CD4-positive, alpha-beta T cell treated with Interferon gamma for 1 hour (primary cell): ENCODE data around the gene CAMTA1.

Source experiments
- DNase-seq: peaks from one replicate; pipeline ENCODE4 v3.0.0-alpha.2; 2020

Gene CAMTA1

GRCh38 chr1:7335224-7335879, 550.1 kb downstream of the CAMTA1 start:
- DNase-seq, result no peak

- DNase-seq, result no peak
Measured at GRCh38 chr1:7338439-7338838, 553.2 kb downstream of the CAMTA1 start.

GRCh38 chr1:7339014-7339413, 553.8 kb downstream of the CAMTA1 start:
- DNase-seq, result no peak

GRCh38 chr1:7339953-7340352, 554.7 kb downstream of the CAMTA1 start:
- no peak for DNase-seq

GRCh38 chr1:7341145-7341905, 556.1 kb downstream of the CAMTA1 start:
- DNase-seq, result no peak

GRCh38 chr1:7343882-7344281, 558.6 kb downstream of the CAMTA1 start:
- no peak for DNase-seq

- no peak for DNase-seq
Measured at GRCh38 chr1:7344299-7344698, 559.0 kb downstream of the CAMTA1 start.

- DNase-seq, result no peak
Measured at GRCh38 chr1:7345516-7345915, 560.3 kb downstream of the CAMTA1 start.

GRCh38 chr1:7346070-7346596, 560.9 kb downstream of the CAMTA1 start:
- DNase-seq, result no peak

- no peak for DNase-seq
Measured at GRCh38 chr1:7346600-7347570, 561.6 kb downstream of the CAMTA1 start.

- DNase-seq, result no peak
Measured at GRCh38 chr1:7348073-7348472, 562.8 kb downstream of the CAMTA1 start.

GRCh38 chr1:7348580-7348979, 563.3 kb downstream of the CAMTA1 start:
- DNase-seq, result no peak

- no peak for DNase-seq
Measured at GRCh38 chr1:7350804-7351203, 565.5 kb downstream of the CAMTA1 start.

GRCh38 chr1:7351649-7352048, 566.4 kb downstream of the CAMTA1 start:
- DNase-seq, result no peak

GRCh38 chr1:7352364-7352763, 567.1 kb downstream of the CAMTA1 start:
- no peak for DNase-seq

GRCh38 chr1:7352974-7353373, 567.7 kb downstream of the CAMTA1 start:
- no peak for DNase-seq

- no peak for DNase-seq
Measured at GRCh38 chr1:7355646-7356045, 570.4 kb downstream of the CAMTA1 start.

GRCh38 chr1:7356079-7356478, 570.8 kb downstream of the CAMTA1 start:
- no peak for DNase-seq

GRCh38 chr1:7358425-7358824, 573.2 kb downstream of the CAMTA1 start:
- DNase-seq, result no peak

GRCh38 chr1:7360526-7360925, 575.3 kb downstream of the CAMTA1 start:
- DNase-seq, result no peak

- no peak for DNase-seq
Measured at GRCh38 chr1:7362947-7363346, 577.7 kb downstream of the CAMTA1 start.

GRCh38 chr1:7363450-7363849, 578.2 kb downstream of the CAMTA1 start:
- no peak for DNase-seq

- no peak for DNase-seq
Measured at GRCh38 chr1:7365706-7366105, 580.5 kb downstream of the CAMTA1 start.
